ENCODE data around the gene COL18A1.

Gene COL18A1

DNA sequence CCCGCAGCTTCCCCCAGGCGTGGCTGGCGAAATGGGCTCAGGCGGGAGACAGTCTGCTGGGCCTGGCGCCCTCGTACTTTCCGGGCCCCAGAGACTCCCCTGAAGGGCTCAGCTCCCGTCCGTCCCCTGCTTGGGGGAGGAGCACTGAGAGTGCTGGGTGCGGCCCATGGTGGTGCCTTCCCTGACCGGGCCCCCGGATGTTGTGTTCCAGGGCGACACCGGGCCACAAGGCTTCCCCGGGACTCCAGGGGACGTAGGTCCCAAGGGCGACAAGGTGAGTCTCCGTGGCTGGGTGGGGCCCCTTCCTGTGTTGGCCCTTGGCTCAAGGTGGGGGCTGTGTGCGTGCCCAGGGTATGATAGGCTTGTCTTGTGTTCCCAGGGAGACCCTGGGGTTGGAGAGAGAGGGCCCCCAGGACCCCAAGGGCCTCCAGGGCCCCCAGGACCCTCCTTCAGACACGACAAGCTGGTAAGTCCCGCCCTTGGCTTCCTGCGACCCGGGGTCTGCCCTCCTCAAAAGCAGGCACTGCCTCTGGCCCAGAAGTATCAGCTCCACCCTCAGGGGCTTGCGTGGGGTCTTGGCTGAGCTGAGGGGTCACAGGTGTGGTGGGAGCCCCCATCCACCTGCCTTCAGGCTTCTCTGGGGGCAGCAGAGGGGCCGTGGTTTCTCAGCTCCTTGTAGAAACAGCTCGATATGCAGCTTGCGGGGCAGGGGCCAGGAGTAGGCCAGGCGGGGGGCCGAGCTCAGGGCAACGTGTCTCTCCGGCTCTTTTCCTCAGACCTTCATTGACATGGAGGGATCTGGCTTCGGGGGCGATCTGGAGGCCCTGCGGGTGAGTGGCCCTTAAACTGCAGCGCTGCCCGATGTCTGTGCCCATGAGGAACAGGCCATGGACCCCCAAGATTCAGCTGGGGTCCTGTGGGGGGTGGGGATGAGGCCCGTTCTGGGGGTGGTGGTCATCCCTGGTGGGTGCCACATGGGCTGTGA is 75.0 kb downstream of the COL18A1 start:
- DNase-seq (ENCODE audit: low read depth, low spot score): no peak

DNA sequence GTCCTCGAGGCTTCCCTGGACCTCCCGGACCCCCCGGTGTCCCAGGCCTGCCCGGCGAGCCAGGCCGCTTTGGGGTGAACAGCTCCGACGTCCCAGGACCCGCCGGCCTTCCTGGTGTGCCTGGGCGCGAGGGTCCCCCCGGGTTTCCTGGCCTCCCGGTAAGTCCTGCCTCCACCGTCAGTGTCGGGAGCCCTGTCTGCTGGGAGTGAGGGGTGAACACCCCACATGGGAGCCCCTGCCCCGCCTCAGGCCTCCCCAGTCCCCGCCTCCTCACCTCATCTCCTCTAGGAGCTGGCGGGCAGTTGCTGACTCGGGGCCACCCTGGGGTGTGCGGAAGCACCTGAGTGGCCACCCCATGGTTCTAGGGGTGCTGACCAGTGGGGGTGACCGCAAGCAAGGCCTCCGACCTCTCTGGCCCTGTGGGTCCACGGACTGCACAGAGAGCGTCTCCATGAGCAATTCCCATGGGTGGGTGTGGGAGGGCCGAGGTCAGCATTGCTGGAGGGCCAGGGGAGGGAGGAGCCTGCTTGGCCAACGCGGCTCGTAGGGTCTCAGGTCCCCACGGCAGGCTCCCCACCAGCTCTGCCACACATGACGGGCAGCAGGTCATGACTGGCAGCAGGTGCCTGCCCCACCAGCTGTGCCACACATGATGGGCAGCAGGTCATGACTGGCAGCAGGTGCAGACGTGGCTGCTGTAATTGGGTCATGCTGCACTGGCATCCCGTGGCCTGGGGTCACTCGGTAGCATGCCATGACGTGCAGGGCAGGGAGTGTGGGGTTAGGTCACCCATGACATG is 75.9 kb downstream of the COL18A1 start:
- no peak for DNase-seq (ENCODE audit: low read depth, low spot score)

DNA sequence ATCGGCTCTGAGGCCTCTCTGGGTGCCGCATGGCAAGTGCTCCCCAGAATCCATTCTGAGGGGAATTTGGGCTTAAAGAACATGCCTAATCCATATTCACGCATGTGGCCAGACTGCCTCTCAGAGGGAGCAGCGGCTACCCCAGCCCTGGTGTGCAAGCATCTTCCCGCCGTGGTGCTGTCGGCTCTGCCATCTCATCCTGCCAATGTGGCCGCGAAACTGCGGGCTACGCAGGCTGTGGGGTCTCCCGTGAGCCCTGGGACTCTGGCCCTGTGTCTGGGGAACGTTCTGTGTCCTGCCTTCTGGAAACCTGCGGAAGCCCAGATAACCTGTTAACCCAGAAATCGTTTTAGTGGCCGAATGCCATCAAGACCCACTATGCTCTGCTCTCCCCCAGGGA is 76.6 kb downstream of the COL18A1 start:
- no peak for DNase-seq (ENCODE audit: low read depth, low spot score)

DNA sequence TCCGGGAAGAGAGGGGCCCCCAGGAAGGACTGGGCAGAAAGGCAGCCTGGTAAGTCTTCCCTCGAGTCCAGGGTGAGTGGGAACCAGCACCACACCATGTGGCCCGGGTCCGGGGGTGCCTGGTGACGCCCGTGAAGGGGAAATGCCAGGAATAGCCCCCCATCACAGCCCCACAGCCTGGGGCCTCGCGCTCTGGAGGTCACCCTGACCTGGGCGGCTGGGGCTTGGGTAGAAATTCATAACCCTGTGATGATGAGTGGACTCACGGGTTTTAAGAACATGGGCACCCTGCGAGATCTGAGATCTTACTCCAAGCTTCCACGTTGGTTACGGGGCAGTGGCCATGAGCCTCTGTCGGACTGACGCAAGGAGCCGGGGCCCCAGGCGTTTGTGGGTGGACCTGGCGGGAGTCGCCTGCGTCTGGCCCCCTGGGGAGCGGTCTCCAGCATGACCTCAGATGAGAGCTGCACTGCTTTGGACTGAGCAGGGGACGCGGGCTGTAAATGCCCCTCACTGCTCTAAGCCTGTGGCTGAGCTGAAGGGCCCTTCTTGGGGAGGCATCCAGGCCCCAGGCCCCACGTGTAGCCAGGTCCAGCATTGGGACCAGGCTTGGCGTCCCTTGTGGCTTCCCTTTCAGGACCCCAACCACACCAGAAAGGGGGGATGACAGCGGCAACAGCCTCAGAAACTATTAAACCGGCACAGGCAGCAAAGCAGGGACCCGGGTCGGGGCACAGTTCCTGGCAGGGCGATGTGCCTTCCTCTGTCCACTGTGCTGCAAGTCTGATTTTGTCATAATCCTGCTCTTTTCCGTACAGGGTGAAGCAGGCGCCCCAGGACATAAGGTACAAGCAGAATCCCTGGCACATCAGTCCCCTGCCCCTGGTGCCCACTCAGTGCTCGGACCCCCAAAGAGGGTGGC is 77.3 kb downstream of the COL18A1 start:
- DNase-seq (ENCODE audit: low read depth, low spot score): no peak

DNA sequence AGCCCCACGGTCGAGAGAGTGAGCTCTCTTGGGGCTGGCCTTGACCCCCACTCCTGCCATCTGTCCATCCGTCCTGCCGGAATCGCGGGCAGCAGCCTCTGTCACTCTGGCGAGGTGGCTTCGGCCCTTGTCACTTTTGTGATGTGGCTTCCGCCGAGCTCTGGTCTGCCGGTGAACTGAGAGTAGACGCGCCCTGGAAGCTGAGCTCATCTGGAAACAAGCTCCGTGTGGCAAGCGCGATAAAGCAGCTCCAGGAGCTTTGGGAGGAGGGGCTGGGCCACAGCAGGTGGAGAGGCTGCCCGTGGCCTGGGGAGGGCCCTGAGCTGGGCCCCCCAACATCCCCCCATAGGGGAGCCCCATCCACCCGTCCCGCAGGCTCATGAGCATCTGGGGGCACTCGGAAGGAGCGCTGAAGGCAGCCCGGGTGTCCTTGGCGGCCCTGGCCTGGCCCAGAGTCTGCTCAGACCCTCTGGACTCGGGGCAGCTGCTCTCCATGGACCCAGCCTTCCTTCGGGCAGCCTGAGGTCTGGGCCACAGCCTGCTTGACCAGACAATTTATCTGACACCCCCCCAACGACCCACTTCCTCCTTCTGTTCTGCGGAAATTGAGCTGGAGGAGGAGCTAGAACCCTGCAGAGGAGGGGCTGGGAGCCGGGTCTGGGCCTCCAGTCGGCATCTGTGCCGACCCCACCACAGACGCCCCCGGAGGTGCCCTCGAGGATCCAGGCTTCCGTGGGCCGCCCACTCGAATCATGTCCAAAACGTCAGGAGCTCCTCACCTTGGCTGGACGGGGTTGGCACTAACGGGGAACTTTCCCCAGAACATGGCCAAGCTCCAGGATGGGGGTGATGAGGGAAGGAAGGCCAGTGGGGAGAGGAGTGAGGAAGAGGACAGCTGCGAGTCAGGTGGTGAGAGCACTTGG is 78.2 kb downstream of the COL18A1 start:
- DNase-seq (ENCODE audit: low read depth, low spot score): no peak

DNA sequence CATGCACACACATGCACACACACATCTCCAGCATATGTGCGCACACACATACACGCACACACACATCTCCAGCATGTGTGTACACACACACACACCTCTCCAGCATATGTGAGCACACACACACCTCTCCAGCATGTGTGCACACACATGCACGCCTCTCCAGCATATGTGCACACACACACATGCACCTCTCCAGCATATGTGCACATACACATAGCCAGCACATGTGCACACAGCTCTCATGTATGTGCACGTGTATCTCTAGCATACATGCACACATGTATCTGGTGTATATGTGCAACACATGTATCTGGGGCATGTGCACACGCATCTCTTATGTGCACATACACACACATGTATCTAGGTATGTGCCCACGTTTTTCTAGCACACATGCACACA is 79.4 kb downstream of the COL18A1 start:
- no peak for DNase-seq (ENCODE audit: low read depth, low spot score)

DNA sequence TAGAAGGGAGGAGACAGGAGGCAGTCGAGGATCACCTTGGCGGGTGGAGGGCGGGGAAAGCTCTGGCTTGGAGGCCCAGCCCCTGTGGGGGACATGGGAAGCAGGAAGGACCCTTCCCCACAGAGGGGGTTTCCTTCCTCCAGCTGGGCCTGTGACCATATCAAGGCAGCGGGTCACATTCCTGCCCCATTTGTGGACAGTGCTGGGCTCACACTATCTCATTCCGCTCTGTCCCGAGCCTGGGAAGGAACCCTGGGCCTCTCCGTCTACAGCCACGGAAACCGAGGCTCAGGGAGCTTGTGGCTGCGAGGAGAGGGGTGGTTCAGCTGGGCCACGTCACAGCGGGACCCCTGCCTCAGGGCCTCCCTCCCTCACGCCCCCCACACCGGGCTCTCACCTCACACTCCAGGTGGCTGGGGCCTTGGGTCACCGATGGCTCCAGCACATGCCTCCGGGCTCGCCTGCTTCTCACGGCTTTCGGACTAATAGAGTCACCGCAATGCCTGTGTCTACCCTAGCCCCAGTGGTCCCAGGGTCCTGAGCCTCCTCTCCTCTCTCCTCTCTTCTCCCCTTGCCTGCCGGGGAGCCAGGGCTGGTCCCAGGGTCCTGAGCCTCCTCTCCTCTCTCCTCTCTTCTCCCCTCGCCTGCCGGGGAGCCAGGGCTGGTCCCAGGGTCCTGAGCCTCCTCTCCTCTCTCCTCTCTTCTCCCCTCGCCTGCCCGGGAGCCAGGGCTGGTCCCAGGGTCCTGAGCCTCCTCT is 80.9 kb downstream of the COL18A1 start:
- DNase-seq (ENCODE audit: low read depth, low spot score): no peak

DNA sequence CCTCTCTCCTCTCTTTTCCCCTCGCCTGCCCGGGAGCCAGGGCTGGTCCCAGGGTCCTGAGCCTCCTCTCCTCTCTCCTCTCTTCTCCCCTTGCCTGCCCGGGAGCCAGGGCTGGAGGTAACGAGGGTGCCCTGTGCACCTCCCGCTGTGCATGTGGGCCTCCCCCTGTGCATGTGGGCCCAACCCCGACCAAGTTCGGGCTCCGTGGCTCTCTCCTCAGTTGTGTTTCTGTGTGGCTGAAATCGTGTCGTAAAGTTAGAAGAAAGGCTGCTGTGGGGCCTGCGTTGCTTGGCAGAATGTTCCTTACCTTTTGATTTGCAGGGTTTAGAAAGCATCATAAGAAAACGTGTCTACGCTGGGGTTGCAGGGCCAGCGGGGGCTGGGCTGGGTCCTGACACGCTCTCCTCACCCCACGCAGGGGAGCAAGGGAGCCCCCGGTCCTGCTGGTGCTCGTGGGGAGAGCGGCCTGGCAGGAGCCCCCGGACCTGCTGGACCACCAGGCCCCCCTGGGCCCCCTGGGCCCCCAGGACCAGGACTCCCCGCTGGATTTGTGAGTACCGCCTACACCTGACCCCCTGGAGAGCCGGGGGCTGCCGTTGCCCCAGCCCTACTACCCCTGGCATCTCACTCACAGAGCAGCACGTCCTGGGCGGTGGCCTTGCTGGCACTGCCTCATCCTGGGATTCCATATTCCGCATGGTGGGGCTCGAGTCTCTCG is 81.6 kb downstream of the COL18A1 start:
- DNase-seq (ENCODE audit: low read depth, low spot score): no peak

DNA sequence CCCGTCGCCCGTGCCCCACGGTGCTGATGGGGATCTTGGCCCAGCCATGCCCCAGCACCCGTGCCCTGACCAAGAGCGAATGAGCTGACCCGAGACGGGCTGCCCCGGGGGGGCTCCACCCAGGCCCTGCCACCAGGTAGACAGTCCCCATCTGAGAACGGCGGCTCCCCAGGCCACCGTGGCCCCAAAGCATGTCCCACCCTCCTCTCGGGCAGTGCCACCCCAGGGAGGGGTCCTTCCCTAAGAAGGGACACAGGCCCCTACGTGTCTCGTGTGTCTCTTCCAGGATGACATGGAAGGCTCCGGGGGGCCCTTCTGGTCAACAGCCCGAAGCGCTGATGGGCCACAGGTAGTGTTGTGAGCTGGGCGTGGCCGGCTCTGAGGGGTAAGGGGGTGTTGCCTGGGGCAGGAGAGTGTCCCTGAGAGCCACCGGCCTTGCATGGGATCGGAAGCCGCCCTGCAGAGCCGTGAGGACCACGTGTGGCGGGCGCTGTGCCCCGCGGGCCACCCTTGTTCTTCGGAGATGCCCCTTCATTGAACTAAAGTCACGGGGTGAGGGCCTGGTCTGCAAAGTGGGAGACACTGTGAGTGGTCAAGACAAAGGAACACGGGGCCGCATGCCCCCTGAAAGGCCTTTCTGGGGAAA is 82.3 kb downstream of the COL18A1 start:
- no peak for DNase-seq (ENCODE audit: low read depth, low spot score)

DNA sequence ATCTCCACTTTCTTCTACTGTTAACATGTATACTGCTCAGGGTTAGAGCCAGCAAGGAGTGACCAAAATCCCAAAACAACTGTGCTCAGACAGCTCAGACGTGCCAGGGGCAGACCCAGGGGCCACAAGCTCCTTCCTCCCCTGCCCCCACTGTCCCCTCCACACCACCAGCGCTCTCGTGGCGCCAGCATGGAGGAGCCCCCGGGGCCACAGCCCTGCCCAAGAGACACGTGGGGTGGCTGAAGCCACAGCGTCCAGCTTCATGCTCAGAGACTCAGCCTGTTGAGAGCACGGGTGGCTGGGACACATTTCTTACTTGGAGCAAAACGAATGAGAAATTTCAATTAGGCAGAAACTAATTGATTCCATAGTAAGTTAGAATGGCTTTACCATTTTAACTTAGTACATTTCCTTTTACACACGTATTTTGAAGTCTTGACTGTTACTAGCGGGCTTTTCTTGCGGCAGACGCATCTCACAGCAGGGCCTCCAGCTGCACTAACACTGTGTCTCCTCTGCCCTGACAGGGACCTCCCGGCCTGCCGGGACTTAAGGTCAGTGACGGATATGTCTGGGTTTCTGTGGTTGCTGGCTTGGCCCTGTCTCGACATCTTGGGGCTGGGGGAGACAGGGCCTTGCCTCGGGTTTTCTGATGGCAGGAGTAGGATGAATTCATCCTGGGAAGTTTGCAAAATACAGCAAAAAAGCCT is 83.1 kb downstream of the COL18A1 start:
- peak; percentile 53 for DNase-seq (ENCODE audit: low read depth, low spot score)

DNA sequence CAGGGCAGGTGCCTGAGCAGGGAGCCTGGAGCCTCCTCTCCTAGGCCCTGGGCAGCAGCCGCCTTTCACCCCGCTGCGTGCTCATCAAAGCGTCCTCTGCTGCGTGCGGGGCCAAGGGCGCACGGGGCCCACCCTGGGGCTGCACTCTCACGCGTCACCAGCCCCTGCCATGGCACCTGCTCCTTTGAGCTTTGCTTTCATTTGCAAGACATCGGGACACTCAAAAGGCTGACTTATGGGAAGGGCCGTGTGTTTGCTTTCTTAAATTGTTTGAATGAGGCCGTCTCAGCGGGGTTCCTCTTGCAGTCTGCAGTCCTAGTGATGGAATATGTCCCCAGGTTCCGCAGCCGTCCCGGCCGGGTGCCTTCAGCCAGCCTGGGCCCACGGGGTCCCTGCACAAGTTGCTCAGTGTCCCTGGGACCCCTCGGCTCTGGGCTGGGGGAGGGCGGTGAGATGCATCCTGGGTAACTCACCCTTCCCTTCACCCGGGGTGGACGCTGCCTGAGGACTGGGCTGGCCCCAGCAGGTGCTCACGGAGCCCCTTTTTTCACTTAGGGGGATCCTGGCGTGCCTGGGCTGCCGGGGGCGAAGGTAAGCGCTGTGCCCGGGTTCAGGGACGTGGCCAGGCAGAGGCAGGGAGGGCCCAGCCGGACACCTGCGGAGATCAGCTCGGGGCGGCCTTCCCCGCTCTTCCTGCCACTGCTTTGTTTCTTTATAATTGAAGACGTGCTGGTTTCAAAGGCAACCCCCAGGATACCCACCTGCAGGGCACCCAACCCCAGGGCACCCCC is 84.2 kb downstream of the COL18A1 start:
- DNase-seq (ENCODE audit: low read depth, low spot score): no peak

DNA sequence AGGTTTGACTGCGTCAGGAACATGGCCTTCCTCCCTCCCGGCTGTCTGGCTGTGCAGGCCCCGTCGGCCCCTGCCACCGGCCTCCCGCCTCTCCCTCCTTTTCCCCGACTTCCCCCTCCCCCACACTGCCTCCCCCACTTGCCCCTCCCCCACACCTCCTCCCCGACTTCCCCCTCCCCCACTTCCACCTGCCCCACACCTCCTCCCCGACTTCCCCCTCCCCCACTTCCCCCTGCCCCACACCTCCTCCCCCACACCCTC is 84.7 kb downstream of the COL18A1 start:
- no peak for DNase-seq (ENCODE audit: low read depth, low spot score)

DNA sequence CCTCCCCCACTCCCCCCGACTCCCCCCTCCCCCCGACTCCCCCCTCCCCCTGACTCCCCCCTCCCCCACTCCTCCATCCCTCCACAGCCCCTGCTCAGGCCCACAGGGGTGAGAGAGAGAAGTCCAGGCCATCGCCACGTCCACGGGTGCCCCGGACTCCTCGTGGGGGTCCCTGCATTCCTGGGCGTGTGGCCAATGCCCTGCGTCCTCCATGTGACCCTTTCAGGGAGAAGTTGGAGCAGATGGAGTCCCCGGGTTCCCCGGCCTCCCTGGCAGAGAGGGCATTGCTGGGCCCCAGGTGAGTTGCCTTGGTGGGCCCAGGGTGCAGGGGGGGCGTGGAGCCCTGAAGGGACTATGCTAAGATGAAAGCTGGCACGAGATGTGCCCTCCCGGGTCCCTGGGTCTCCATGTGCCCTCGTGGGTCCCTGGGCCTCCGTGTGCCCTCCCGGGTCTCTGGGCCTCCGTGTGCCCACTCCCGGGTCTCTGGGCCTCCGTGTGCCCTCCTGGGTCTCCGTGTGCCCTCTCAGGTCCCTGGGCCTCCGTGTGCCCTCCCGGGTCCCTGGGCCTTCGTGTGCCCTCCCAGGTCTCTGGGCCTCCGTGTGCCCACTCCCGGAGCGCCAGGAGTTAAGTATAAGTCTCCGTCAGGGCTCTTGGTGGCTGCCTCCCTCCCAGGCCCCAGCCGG is 85.2 kb downstream of the COL18A1 start:
- no peak for DNase-seq (ENCODE audit: low read depth, low spot score)

DNA sequence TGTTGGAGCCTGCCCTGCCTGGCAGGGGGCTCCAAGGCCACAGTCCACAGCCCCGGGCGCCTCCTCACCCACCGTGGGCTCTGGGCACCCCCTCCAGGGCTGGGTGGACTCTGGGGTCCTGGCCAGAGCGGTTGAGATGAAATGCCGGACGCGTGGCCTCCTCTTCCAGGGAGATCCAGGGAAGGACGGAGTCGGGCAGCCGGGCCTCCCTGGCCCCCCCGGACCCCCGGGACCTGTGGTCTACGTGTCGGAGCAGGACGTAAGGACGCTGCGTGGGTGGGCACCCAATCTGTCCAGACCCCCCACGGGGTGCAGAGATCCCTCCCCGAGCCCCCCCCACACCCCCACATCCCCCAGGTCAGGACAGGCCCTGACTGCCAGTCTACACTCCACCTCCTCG is 86.1 kb downstream of the COL18A1 start:
- no peak for DNase-seq (ENCODE audit: low read depth, low spot score)

DNA sequence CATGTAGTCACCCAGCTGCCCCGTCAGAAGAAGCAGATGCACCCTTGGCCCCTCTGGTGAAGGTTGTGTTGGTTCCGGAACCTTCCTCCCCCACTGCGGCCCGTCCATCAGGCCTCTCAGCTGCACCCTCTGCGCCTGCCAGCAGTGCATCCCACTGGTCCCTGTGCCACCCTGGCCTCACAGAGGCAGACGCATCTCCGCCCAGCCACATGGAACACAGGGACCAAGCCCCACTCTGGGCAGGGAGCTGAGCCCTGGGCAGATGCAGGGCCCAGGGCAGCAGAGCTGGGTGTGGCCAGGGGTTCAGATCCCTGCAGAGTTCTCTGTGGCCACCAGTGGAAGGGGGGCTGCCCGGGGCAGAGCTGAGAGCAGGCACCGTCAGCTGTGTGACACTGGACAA is 86.7 kb downstream of the COL18A1 start:
- no peak for DNase-seq (ENCODE audit: low read depth, low spot score)

DNA sequence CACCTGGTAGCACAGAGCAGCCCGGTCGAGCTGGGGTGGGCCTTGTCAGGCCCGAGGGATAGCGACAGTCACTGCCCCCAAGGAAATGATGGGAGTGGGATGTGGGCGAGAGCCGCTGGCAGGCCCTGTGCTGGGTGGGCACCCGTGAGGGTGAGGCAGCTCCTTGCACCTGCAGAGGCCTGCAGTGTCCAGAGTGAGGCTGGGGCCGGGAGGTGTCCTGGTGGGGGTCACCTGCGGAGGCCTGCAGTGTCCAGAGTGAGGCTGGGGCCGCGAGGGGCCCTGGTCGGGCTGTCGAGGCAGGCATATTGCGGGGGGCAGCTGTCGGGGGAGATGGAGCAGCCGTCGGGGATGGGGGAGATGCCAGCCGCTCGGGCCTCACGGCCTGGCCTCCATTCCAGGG is 87.8 kb downstream of the COL18A1 start:
- DNase-seq (ENCODE audit: low read depth, low spot score): no peak
